Measurements from ENCODE around the gene PAPSS2.
"Not testable (repeated sequence)": the region's sequence is repeated elsewhere in the genome, so short reads cannot be mapped to it uniquely, and the experiment has no call there.

The PAPSS2 gene

DNA sequence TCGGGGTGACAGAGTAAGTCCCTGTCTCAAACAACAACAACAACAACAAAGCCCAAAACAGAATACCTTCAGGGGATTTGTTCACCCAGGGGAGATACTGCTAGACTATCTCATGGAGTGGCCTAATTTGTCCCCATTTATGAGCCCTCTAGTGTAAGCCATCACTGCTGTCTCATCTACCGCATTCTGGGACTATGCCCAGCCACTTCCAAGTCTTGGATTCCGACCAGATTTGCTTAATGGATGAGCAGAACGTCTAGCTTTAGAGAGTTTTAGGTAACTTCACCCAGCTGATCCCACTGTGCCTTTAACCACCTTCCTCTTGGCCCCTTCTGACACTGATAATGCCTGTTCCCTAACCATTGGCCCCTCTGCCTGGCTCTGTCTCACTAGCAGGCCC is 47.1 kb downstream of the PAPSS2 start:
- no peak for DNase-seq (ENCODE audit: low spot score)

DNA sequence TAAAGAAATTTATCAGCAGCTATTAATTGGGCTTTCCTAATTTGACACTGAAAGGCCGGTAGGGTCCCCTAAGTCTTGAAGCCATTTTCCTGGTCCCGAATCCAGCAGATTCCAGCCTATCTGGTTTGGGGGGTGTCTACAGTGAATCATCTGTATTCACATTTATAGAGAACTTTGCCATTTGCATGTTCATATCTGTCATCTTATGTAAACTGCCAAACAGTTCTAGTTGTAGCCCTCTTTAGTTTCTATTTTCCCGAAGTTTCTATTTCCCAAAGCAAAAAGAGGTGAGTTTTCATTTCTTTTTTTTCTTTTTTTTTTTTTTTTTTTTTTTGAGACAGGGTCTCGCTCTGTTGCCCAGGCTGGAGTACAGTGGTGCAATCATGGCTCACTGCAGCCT is 47.6 kb downstream of the PAPSS2 start:
- no peak for DNase-seq (ENCODE audit: low spot score)

DNA sequence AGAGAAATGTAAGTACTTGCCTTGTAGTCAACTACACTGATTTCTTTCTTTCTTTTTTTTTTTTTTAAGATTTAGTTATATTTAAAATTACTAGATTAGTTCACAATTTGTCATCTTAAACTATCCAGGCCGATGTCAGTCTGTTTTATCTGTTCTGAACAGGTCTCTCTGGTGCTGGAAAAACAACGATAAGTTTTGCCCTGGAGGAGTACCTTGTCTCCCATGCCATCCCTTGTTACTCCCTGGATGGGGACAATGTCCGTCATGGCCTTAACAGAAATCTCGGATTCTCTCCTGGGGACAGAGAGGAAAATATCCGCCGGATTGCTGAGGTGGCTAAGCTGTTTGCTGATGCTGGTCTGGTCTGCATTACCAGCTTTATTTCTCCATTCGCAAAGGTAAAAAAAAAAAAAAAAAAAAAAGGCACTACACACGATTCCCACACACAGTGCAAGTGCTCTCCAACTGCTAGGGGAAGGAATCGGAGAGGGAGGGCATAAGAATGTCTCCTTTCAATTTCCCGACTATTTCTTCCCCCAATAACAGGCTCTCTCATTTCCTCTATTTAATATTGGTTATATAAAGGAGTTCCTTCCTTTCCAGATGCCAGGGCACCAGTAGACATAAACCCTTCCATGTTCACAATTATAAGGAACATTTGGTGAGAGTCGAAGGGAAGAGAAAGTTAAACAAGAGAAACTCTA is 53.4 kb downstream of the PAPSS2 start:
- no peak for DNase-seq (ENCODE audit: low spot score)

DNA sequence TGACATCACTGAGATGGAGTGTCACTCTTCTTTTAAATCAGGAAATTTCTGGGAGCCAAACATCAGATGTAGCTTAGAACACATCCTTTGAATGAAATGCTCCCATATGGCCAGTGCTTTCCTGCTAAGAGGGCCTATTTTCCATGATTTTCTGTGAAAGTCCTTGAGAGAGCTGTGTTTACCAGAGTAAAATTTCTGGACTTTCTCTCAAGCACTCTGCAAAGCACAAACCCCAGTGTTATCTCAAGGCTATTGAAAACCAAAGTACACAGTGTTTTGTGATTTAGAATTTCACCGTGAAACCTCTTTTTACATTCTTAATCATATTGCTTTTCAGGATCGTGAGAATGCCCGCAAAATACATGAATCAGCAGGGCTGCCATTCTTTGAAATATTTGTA is 54.0 kb downstream of the PAPSS2 start:
- no peak for DNase-seq (ENCODE audit: low spot score)

DNA sequence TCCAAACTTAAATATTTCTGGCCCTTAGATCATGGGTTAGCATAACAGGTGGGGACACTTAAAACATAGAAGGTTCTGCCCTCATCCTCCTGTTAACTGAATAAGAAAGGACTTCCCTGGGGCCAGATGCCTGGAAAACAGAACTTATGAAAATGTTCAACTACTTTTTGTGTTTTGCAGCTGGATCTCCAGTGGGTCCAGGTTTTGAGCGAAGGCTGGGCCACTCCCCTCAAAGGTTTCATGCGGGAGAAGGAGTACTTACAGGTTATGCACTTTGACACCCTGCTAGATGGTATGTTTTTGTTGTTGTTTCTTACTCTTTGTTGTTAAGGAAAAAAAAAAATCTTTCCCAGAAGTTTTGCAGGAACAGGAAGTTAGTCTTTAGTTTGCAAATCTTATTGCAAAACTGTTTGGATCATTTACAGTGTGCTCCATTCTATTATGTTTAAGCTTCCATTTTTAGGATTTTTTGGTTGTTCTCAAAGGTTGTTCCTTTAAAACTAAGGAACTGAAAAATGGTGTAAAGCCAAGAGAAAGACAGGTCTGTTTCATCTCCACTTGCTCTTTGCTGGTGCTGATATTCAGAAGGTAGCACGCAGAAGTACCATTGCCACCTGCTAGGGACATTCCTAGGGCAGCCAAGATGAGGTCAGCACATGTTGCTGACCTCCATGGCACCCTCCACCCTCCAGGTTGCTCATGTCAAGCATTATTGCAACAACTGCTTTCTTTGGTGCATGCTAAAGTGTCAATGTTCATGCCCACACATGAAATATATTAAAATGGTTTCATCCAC is 56.1 kb downstream of the PAPSS2 start:
- no peak for DNase-seq (ENCODE audit: low spot score)

DNA sequence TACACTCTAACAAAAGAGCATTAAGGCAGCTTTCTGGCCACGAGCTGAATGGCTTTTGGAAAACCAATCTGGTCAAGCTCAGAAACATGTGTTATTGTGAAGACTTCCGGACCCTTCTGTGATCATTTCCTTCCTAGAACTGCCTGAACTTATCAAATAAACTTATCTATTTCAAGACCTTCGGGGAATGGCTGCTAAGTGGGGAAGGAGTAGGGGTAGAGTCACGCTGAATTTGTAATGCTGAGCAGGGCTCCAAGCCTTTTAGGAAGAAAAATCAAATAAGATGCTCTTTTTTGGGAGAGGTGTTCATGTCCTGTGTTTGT is 56.6 kb downstream of the PAPSS2 start:
- no peak for DNase-seq (ENCODE audit: low spot score)

DNA sequence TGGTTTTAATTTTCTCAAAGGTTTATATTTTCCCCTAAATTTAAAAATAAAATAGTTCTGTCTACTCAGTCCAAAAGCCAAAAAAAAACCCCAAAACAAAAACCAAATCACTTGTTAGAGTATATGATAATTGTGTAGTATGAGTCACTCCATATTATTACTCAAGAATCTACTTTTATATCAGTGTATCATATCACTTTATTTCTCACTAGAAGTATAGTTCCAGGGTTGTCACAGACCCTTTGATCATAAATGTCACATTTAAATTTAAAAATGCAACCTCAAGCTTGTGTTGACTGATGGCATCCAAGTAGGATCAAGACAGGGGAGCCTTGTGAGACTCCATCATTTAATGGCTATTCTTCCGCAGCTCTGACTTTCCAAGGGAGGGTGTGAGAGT is 61.0 kb downstream of the PAPSS2 start:
- no peak for DNase-seq (ENCODE audit: low spot score)

DNA sequence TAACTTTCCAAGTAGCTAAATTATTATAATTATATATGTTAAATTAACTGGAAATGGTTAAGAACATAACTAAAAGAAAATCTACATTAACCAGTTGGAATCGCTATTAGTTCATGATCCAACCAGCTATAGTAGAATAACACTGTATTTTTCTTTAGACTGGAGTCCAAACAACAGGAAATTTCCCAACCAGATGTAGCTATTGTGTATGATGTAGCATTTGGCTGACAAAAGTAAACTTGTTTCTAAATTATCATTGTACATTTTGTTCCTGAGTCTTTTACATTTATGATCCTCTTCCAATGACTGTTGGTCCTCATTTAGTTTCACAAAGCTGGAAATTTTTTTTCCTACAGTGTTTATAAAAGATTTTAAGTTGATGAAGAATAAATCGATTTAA is 62.1 kb downstream of the PAPSS2 start:
- no peak for DNase-seq (ENCODE audit: low spot score)

DNA sequence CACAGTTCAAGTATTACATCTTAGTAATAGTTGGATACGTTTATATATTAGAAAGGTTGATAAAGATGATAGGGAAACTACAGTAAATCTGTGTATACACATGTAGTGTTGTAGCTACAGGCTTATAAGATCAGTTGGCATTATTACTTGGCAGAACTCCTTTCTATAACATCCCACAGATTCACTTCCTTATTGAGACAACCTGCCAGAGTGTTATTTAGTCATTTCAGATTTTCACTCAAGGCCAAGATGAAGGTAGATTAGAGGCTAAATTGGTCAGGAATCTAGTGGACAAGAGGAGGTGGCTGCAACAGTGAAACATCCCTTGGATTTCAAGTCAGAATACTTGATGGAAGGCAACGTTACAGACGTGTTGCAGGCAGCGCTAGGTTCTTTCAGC is 63.0 kb downstream of the PAPSS2 start:
- DNase-seq (ENCODE audit: low spot score) = no peak

DNA sequence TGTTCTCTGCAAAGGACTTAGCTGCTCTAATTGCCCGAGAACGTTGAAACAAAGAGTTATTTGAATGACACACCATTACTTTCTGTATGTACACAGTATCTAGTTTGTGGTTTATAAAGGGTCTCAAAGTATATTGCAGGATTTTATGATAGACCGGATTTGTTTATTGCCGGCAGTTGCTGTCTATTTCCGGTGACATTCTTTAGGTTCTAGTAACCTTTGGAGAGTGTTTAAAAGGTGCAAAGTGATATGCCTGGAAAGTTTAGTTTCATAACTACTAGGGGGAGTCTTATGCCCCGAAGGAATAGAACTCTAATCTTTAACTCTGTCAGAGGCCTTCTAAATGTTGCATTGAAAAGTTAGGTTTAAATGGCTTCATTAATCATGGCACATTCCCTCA is 63.8 kb downstream of the PAPSS2 start:
- DNase-seq (ENCODE audit: low spot score) = no peak

DNA sequence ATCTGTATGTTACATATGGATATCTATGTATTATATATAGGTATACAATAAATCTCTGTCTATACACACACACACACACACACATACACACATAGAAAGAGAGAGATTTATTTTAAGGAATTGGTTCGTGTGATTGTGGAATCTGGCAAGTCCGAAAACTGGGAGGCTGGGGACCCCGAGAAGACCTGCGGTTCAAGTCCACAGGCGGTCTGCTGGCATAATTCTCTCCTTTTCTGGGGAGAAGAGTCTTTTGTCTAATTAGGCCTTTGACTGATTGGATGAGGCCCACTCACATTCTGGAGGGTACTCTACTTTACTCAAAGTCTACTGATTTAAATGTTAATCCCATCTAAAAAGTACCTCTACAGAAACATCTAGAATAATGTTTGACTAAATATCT is 65.1 kb downstream of the PAPSS2 start:
- no peak for DNase-seq (ENCODE audit: low spot score)

DNA sequence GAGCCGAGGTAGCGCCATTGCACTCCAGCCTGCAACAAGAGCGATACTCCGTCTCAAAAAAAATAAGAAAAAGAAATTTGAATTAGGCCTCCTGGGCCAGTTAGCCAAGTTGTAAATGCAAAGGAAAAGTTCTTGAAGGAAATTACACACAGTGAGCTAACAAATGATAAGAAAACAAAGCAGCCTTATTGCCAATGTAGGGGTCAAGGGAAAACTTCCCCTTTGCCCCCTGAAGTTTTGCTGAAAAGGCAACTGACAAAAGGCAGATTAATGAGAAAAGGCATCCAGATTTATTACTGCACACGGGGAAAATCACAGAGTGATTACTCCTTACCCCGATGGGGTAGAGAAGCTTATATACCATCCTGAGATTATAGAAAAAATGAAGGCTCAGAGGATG is 70.3 kb downstream of the PAPSS2 start:
- no peak for DNase-seq (ENCODE audit: low spot score)

DNA sequence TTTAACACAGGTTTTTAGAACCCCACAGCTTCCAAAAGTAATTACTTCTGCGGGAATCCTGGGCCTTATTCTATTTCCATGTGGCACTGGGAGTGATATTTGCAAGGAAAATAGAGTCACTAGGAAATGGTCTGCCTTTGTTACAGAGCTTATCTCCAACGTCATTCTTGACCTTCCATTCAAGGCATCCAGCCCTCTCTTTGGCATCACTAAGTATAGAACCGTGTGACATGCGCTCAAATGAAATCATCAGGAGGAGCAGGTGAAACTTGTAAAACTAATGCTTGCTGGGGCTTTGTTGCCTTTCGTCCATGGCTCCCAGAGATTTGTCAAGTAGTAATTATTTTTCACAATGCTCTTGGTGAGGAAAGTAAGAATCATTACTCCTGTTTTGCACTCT is 73.4 kb downstream of the PAPSS2 start:
- no peak for DNase-seq (ENCODE audit: low spot score)

DNA sequence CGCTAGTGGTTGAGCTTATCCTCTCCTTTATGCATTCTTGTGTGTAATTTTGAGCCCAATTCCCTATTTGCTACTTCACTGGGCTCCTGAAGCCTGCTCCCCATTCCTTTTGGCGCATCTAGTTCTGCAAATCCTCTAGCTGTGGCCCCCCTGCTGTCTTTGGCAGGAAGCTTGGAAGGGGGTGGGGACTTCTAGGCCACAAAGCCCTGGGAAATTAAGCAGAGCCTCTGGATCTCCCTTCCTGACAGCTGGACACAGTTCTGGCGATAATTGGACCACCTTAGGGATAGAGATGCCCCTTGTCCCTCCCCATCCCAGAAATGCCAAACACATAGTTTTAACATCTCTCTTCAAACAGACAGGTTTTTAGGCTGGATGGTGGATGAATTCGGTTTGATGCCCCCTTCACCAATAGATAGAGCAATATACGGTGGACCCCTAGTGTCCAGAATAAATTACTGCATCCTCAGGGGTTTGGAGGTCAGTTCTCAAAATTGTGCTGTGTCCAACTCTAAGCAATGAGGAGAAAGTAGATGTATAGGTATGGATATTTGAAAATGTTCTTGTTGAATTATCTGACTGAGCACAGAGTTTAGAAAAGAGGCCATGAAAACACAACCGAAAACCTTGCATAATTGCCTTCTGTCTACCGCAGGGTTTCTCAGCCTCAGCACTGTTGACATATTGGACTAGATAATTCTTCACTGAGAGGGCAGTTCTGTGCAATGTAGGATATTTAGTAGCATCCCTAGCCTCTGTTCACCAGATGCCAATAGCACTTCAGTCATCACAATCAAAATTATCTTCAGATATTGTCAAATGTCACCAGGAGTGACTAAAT is 75.5 kb downstream of the PAPSS2 start:
- peak; percentile 70 for DNase-seq (ENCODE audit: low spot score)

DNA sequence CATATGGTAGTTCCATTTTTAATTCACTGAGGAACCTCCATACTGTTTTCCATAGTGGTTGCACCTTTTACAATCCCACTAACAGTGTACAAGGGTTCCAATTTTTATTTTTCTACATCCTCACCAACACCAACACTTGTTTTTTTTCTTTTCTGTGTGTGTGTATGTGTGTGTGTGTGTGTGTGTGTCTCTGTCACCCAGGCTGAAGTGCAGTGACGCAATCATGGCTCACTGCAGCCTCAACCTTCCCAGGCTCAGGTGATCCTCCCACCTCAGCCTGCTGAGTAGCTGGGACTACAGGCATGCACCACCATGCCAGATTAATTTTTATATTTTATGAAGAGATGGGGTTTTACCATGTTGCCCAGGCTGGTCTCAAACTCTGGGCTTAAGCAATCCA is 78.6 kb downstream of the PAPSS2 start:
- not testable (repeated sequence) for DNase-seq (ENCODE audit: low spot score)

DNA sequence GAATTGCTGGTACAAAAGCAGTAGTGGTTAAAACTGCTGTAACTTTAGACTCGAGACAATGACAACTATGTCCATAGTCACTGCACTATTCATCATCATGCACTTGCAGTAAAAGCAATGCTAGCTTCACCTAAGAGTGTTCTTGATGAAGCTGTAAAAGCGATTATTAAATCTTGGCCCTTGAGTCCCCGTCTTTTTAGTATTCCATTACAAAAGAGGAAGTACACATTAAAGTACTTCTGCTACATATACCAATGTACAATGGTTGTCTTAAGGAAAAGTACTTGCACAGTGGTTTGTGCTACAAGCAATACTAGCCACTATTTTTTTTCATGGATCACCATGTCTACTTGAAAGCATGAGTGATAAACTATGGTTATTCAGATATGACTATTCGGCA is 80.0 kb downstream of the PAPSS2 start:
- no peak for DNase-seq (ENCODE audit: low spot score)

DNA sequence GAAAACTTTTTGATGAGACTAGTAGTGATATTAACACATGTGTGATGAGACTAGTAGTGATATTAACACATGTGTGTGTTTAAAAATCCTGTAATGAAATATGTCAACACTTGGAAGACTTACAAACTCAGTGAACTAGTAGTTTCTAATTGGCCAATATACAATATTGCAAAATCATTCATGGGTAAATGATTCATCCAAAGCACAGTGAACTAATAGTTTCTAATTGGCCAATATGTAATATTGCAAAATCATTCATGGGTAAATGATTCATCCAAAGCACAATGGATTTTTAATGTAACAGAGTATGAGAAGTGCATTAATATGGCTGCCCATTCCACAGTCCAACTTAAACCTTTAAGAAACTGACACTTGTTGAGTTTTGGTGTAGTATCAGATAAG is 80.6 kb downstream of the PAPSS2 start:
- no peak for DNase-seq (ENCODE audit: low spot score)

DNA sequence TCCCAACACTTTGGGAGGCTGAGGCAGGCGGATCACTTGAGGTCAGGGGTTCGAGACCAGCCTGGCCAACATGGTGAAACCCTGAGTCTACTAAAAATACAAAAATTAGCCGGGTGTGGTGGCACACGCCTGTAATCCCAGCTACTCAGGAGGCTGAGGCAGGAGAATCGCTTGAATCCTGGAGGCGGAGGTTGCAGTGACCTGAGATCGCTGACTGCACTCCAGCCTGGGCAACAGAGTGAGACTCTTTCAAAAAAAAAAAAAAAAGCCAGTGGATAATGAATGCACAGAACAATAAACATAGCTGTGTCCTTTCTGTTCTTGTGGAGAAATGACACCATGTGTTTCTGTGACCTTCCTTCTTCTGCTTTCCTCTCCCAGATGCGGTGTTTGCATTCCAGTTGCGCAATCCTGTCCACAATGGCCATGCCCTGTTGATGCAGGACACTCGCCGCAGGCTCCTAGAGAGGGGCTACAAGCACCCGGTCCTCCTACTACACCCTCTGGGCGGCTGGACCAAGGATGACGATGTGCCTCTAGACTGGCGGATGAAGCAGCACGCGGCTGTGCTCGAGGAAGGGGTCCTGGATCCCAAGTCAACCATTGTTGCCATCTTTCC is 83.4 kb downstream of the PAPSS2 start:
- DNase-seq (ENCODE audit: low spot score) = not testable (repeated sequence)

DNA sequence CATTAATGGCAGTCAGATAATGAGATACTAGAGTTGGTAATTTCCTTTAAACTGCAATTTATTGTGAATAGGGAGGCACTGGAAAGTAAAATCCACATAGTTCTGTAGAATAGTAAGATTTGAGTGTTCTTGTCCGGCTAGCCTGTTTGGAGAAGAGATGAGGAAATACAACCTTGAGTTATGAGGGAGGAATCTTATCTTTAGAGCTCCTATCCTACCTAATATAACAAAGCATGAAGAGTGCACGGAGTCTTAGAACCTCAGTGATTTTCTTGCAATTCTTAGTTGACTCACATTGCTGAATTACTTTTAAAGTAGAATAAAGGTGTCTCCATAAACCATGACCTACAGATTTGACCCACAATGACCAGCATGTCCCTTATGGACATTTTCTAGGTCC is 84.9 kb downstream of the PAPSS2 start:
- no peak for DNase-seq (ENCODE audit: low spot score)

DNA sequence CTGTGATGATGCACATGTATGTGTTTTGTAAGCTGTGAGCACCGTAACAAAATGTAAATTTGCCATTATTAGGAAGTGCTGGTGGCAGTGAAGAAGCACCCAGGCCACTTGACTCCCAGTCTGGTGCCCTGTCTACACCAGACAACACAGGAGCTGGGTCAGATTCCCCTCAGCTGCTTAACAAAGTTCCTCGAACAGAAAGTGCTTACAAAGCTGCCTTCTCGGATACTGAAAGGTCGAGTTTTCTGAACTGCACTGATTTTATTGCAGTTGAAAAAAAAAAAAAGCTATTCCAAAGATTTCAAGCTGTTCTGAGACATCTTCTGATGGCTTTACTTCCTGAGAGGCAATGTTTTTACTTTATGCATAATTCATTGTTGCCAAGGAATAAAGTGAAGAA is 87.2 kb downstream of the PAPSS2 start:
- no peak for DNase-seq (ENCODE audit: low spot score)

DNA sequence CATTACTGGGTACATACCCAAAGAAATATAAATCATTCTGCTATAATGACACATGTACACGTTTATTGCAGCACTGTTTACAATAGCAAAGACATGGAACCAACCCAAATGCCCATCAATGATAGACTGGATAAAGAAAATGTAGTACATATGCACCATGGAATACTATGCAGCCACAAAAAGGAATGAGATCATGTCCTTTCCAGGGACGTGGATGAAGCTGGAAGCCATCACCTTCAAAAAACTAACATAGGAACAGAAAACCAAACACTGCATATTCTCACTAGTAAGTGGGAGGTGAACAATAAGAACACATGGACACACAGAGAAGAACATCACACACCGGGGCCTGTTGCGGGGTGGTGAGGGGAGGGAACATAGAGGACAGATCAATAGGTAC is 88.6 kb downstream of the PAPSS2 start:
- DNase-seq (ENCODE audit: low spot score) = not testable (repeated sequence)

DNA sequence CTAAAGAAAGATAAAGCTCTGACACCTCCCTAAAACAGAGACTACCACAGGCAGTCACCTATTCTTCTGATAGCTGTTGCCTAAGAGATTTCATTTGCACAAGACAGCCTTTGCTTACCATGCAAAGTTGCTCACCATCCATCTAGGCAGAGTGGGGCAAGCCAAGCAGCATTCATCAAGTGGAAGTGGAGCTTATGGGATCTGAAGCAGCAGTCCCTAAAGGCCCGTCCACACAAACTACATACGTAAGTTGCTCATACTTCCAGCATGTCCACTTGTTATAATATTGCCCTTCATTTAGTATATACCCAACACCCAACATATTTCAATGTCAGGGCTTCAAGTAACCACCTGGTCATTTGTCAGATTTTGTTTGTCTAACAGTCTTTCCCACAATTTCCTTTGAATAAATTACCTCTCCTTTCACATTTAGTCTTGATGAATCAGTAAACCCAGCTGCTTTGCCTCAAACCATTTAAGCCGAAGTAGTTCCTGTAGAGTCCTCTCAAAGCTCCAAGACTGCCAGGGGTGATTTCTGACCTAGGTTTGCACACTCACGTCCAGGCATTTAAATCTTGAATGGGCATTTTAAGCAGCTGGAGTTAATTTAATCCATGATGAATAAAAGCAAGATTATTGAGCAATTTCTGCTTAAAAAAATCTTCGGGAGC is 90.5 kb downstream of the PAPSS2 start:
- DNase-seq (ENCODE audit: low spot score) = no peak
